Upper lobe of right lung (tissue), 1 donor: ENCODE data around the gene LRRK2. TPM values are rescaled to one million over a fixed set of nuclear protein-coding genes. Genes with fewer than 3 reads are reported as not detected.
A peak's percentile ranks its signal among the peaks of the same experiment; 100 is the strongest.

Source experiments
- ATAC-seq: fragments of 200-7000 bp; cut with Tn5 transposase; one replicate; pipeline ENCODE4 v1.9.1; 2020; ENCODE audit warnings: mild to moderate bottlenecking, moderate library complexity
- DNase-seq: peaks from one replicate; pipeline ENCODE4 v3.0.0-alpha.2; 2020
- H3K27ac ChIP-seq: fragments of 200-600 bp; one replicate; pipeline ENCODE4 v1.8.0; 2022
- H3K27me3 ChIP-seq: fragments of 200-600 bp; one replicate; pipeline ENCODE4 v1.8.0; 2022; ENCODE audit warnings: mild to moderate bottlenecking
- H3K36me3 ChIP-seq: fragments of 200-600 bp; one replicate; pipeline ENCODE4 v1.8.0; 2022
- H3K4me1 ChIP-seq: fragments of 200-600 bp; one replicate; pipeline ENCODE4 v1.8.0; 2022
- H3K4me3 ChIP-seq: fragments of 200-600 bp; one replicate; pipeline ENCODE4 v1.8.0; 2022; ENCODE audit warnings: mild to moderate bottlenecking
- H3K9me3 ChIP-seq: fragments of 200-600 bp; one replicate; pipeline ENCODE4 v1.8.0; 2022
- intact Hi-C: fragments of 100-400 bp; cut with DNase I; formaldehyde crosslinking; loops from one replicate; pipeline ENCODE4 v1.11.0; 2022
- total RNA-seq: library from RNA; stranded (reverse); fragmentation: NEBNext Ultra II Directional; extraction: Animal tissue kit (Norgen Biotek cat#: 25700); gene quantifications from one replicate; pipeline ENCODE4 v1.2.1, GENCODE V29; 2021
- TF ChIP-seq, protein P1 (sequence below): fragments of 200-600 bp; IDR thresholded peaks from one replicate; pipeline ENCODE4 v1.8.0; 2022; ENCODE audit warnings: antibody characterized with exemption
- donor health status: DM: no; HTN: yes; CAD: no; lungs with severe emphysema.

Gene LRRK2
- total RNA-seq, 1 donor from 2014 or later: 415 TPM

DNA sequence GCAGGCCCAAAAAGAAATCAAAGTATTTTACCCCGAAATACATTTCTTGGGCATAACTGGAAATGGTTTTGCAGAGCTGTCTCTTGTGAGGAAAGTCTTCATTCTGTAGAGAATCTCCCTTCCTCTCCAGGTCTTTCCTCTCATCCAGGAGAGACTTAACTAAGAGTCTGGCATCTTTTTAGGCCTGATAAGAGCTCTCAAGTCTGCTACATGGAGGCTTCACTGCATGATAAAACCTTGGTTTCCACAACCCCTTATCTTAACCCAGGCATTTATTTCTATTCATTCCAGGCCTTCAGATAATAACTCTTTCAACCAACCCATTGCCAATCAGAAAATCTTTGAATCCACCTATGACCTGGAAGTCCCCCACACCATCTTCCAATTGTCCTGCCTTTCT, 41.1 kb upstream of the LRRK2 start:
- intact Hi-C loops: no loop called here
- no peaks in the 10 kb centered on the region for H3K9me3 ChIP-seq
- no peak overlapping the region for H3K4me3 ChIP-seq
- ATAC-seq (no peak), DNase-seq (no peak)
- no peak overlapping the region for H3K27ac ChIP-seq
- H3K36me3 ChIP-seq: no peaks in the 10 kb centered on the region
- no peaks in the 10 kb centered on the region for H3K4me1 ChIP-seq
- H3K27me3 ChIP-seq: no peaks in the 10 kb centered on the region
- TF ChIP-seq, protein P1, sequence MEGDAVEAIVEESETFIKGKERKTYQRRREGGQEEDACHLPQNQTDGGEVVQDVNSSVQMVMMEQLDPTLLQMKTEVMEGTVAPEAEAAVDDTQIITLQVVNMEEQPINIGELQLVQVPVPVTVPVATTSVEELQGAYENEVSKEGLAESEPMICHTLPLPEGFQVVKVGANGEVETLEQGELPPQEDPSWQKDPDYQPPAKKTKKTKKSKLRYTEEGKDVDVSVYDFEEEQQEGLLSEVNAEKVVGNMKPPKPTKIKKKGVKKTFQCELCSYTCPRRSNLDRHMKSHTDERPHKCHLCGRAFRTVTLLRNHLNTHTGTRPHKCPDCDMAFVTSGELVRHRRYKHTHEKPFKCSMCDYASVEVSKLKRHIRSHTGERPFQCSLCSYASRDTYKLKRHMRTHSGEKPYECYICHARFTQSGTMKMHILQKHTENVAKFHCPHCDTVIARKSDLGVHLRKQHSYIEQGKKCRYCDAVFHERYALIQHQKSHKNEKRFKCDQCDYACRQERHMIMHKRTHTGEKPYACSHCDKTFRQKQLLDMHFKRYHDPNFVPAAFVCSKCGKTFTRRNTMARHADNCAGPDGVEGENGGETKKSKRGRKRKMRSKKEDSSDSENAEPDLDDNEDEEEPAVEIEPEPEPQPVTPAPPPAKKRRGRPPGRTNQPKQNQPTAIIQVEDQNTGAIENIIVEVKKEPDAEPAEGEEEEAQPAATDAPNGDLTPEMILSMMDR: no peak

DNA sequence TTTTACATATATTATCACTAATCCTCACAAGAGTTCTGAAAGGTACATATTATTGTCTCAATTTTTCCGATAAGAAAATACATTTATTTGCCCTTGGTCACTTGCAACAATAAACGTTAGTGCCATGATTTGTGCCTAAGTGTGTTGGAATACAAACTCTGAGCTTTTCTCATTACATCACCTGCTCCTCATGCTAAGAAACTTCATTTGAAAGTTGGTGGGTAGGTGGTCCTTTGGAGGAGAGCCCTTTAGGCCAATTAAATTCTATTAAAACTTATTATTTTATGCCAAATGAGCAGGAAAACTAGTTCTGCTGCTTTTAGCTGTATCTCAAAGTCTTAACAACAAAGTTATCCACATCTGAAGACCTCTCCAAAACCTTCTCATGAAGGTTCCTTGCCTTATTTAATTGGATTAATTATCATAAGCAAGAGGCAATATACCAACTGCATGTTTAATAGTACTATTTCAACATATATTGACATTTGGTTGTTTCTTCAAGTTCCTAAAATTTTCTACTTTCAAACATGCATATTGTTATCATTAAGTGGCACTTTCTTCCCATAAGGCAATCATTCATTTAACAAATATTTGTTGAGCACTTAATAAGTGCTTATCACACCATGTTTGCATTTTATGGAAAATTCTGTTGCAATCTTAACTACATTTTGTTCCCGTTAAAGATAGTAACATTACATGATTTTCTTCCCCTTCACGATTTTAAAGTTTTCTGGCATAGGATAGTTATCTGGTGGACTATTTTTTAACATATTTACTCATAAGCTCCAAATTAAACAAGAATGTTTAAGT, 40.1 kb upstream of the LRRK2 start:
- H3K36me3 ChIP-seq: no peaks in the 10 kb centered on the region
- no peak for DNase-seq
- peak overlapping the region; percentile 9 for H3K27ac ChIP-seq
- ATAC-seq: no peak
- no peaks in the 10 kb centered on the region for H3K27me3 ChIP-seq
- no peak overlapping the region for H3K4me3 ChIP-seq
- intact Hi-C loops: no loop called here
- TF ChIP-seq, protein P1: no peak
- no peaks in the 10 kb centered on the region for H3K9me3 ChIP-seq
- H3K4me1 ChIP-seq: no peaks in the 10 kb centered on the region

DNA sequence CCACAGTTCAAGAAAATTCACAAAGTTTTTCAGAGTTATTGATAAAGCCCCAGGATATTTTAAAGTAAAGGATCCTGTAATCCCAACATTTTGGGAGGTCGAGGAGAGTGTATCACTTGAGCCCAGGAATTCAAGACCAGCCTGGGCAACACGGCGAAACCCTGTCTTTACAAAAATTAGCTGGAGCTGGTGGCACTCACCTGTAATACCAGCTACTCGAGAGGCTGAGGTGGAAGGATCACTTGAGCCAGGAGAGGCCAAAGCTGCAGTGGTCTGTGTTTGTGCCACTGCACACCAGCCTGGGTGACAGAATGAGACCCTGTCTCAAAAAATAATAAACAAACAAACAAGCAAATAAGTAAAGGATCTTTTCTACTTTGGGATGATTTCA, 39.5 kb upstream of the LRRK2 start:
- Histone ChIP-seq H3K4me3 (no peak overlapping the region), H3K27me3 (no peaks in the 10 kb centered on the region), H3K27ac (peak overlapping the region; percentile 9), H3K4me1 (no peaks in the 10 kb centered on the region), H3K9me3 (no peaks in the 10 kb centered on the region), H3K36me3 (no peaks in the 10 kb centered on the region)
- ATAC-seq (peak; percentile 61), DNase-seq (no peak)
- TF ChIP-seq, protein P1: no peak
- intact Hi-C loops: no loop called here

DNA sequence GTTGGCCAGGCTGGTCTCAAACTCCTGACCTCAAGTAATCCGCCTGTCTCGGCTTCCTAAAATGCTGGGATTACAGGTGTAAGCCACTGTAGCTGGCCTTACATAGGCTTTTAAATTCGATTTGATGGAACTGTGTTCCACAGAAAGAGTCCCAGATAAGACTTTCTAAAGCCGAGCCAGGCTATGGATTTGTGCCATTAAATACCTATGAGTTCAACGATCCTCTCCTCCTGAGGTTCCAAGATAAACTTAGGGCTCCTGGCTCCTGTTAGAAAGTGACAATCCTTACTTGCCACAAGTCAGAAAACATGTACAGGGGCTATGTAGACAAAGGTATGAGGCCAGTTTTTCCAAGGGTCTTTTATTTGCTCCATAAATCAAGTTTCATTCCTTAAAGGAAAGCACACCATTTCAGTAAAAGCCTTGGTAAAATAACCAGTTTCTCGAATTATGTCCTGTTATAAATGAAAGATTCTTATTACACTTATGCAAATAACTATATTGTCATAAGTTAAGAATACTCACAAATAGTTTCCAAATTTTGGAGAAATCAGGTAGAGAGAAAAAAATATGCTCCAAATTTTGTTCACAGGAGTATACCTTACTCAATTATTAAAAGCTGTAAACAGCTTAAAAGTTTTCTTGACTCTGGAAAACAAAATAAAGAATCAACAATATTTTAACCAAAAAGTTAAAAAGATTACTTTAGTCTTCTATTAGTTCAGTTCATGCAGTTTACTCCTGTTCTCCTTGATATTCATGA, 36.1 kb upstream of the LRRK2 start:
- DNase-seq (no peak), ATAC-seq (no peak)
- no peak overlapping the region for H3K27ac ChIP-seq
- H3K4me3 ChIP-seq: no peak overlapping the region
- intact Hi-C loops: no loop called here
- H3K9me3 ChIP-seq: no peaks in the 10 kb centered on the region
- no peaks in the 10 kb centered on the region for H3K36me3 ChIP-seq
- TF ChIP-seq, protein P1: no peak
- no peaks in the 10 kb centered on the region for H3K4me1 ChIP-seq
- no peaks in the 10 kb centered on the region for H3K27me3 ChIP-seq

DNA sequence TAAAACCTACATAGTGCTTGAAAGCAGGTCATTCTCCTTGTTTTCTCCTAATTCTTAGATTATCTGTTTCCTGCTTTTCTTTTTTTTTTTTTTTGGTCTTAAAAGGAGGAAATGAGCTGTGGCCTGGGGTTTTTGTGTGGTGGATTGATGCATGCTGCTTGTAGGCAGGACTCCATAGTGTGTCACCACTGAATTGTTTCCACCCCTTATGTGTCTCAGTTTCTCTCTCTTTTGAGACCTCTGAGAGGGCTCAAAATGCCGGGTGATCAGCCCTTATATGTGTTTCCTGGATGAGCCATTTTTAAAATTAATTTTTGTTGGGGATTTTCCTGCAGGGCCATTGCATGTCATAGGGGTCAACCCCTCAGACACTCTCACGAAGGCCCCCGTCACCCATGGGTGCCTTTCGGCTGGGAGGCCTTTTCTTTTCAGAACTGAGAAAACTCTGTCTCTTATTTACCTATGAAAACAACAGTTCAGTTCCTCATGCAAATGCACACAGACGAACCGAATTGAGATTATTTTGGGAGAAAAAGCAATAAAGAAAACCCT, 32.0 kb upstream of the LRRK2 start:
- H3K27ac ChIP-seq: no peak overlapping the region
- H3K4me3 ChIP-seq: no peak overlapping the region
- H3K9me3 ChIP-seq: no peaks in the 10 kb centered on the region
- ATAC-seq (peak; percentile 26), DNase-seq (no peak)
- H3K4me1 ChIP-seq: no peaks in the 10 kb centered on the region
- intact Hi-C loops: no loop called here
- TF ChIP-seq, protein P1: no peak
- H3K36me3 ChIP-seq: no peaks in the 10 kb centered on the region
- H3K27me3 ChIP-seq: no peaks in the 10 kb centered on the region
